ENCODE data around the gene SDS. TPM values are rescaled to one million over a fixed set of nuclear protein-coding genes. Genes with fewer than 3 reads are reported as not detected.

The SDS gene, protein sequence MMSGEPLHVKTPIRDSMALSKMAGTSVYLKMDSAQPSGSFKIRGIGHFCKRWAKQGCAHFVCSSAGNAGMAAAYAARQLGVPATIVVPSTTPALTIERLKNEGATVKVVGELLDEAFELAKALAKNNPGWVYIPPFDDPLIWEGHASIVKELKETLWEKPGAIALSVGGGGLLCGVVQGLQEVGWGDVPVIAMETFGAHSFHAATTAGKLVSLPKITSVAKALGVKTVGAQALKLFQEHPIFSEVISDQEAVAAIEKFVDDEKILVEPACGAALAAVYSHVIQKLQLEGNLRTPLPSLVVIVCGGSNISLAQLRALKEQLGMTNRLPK
- total RNA-seq: not detected

GRCh38 chr12:113403435-113404415, at the start of gene SDS:
SDS (minus strand) TSS chr12:113403887; CDS start chr12:113399708, 4,179 bp downstream.

GRCh38 chr12:113422030-113422885, 18.6 kb upstream of the SDS start, which contains the start of gene SDSL:
SDSL (plus strand) TSS chr12:113422380; CDS start chr12:113427983, 5,603 bp downstream.

DNA sequence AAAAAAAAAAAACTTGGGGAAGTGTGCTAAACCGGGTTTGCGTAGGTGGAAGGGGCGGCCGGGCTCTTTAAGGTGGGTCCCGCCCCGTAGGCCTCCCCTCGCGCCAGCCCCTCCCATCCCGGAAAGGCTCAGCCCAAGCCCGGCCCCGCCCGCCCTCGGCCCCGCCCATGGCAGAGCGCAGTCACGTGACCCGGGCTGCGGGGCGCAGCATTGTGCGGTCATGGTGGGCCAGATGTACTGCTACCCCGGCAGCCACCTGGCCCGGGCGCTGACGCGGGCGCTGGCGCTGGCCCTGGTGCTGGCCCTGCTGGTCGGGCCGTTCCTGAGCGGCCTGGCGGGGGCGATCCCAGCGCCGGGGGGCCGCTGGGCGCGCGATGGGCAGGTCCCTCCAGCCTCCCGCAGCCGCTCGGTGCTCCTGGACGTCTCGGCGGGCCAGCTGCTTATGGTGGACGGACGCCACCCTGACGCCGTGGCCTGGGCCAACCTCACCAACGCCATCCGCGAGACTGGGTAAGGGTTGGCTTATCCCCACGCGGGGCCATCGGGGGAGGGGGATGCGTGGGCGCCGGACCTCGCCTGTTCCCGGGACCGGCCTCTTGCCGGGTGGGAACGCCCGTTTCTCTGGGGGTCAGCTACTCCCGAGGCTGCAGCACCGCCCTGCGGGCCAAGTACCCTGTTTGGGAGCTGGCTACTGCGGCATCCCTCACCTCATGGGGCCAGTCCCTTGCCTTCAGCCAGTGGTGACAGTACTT, 45.1 kb downstream of the SDS start, which contains the start of gene PLBD2:
TSS of gene PLBD2 (plus strand) at position 207 of the 752 bp plus-strand sequence. CDS start at position 221, 14 bp downstream.

Other genes with a start within 250 kb of the SDS start
- 45.1 TPM for gene DDX54, start 218.4 kb downstream of the SDS start, total RNA-seq
- 12.8 TPM for gene RITA1, start 218.2 kb downstream of the SDS start, total RNA-seq
- gene TPCN1, start 182.4 kb downstream of the SDS start, total RNA-seq: 47.5 TPM
- 20.8 TPM for gene SLC8B1, start 68.8 kb downstream of the SDS start, total RNA-seq
- 18.1 TPM for gene PLBD2, start 45.3 kb downstream of the SDS start, total RNA-seq
- gene SDSL, start 18.5 kb upstream of the SDS start, total RNA-seq: 8.3 TPM
- not detected for gene LHX5, start 68.0 kb upstream of the SDS start, total RNA-seq

All from metanephros (tissue), 1 donor.